Umbilical cord (tissue), 2 donors: ENCODE results near the gene PPP1CB. TPM values are rescaled to one million over a fixed set of nuclear protein-coding genes. Genes with fewer than 3 reads are reported as not detected.

Experiments
- DNase-seq: peaks from one replicate; pipeline ENCODE4 v3.0.0-alpha.2; 2015; ENCODE audit warnings: low spot score
- total RNA-seq: library from RNA; depleted of rRNA; stranded (reverse); fragments of >200 nt; gene quantifications from one replicate; pipeline ENCODE4 v1.2.3, GENCODE V29; 2014; ENCODE audit warnings: low replicate concordance; ENCODE audit not compliant: insufficient read depth

The PPP1CB gene
- total RNA-seq, 1 donor from 2014 or later: 247 TPM

DNA sequence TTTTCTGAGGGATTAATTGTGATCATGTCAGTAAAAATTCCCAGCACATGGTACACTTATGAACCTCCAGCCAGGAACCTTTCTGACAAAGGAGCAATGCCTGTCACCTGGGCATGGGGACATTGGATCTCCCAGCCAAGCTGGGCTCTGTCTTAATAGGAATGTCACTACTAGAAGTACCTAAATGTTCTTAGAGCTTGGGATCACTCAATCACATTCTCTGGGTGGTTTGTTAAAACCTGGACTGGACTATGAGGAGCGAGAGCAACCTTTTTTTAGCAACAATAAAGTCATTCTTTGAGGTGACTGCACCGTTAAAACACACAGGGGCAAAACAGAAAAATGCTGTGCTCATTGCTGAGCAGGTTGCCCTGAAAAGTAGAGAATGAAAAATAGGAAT lies 6.4 kb upstream of the PPP1CB start:
- DNase-seq: no peak

DNA sequence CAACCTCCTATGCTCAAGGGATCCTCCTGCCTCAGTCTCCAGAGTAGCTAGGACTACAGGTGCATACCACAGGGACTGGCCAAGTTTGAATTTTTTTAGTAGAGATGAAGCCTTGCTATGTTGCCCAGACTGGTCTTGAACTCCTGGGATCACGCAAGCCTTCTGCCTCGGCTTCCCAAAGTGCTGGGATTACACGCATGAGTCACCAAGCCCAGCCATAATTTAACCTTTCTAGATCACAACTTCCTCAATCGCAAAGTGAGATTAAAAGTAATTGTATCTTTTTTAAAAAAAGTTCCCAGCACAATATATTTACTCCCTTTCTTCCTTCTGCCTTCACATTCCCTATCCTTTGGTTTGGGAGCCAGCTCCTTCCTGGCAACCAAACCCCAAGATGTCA lies 5.8 kb upstream of the PPP1CB start:
- DNase-seq: no peak

DNA sequence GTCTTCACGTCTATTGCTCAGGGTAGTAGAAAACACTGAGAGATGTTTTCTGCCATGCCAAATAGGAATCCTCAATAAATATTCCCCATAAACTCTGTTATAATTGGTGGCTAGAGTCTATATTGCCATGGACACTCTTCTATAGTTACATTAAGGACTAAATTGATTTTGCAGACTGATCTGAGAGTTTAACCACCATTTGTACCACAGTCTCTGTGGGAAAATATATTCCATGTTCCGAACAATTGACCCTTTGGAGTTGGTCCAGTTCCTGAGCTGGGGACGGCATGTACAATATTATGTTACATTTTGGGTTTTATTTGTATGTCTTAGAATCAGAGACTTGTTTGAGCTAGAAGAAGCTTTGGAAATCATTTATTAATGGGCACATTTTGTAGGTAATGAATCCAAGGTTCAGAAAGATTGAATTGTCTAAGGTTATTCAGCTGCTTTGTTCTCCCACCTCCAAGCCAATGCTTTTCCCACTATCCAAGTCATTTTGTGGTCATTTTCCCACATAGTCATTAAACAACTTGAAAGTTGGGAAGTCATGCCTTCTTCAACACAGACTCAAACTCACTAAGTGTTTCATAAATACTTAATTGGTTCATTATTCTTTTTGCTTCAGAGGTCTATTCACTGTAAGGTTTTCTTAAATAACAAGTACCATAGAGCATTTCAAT lies 5.1 kb upstream of the PPP1CB start:
- DNase-seq: no peak

DNA sequence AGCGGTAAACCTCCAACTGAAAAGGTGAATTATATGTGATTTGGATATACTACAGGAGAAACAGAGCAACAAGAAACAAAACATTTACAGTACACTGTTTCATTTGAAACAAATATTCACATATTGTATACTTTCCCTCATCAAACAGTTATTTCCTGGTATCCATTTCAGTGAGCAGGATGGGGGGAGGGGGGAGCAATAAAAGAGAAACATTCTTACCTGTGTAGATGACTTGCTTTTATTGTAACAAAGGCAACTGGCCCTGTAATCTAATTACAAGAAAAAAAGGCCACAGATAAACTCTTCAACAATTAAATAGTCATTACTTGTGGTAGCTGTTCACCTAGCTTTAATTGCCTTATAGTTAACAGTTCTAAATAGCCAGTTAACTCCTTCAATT lies 3.9 kb upstream of the PPP1CB start:
- DNase-seq: no peak

DNA sequence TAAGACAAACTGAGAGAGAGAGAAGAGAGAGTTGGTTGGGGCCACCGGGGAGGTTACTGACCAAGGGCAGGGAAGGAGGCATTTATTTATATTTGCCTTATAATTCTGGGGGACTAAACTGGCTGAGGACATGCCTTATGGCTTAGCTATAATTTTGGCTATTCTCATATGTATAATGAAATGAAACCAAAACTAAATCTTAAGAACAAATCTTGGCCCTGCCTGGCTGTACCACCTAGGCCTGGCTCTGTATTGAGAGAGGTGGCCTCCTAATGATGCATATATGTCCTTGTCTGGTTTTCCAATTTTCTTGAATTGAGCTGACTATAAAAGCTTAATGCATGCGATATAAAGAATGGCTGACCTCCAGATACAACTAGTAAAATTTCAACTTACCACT lies 3.5 kb upstream of the PPP1CB start:
- DNase-seq: no peak

DNA sequence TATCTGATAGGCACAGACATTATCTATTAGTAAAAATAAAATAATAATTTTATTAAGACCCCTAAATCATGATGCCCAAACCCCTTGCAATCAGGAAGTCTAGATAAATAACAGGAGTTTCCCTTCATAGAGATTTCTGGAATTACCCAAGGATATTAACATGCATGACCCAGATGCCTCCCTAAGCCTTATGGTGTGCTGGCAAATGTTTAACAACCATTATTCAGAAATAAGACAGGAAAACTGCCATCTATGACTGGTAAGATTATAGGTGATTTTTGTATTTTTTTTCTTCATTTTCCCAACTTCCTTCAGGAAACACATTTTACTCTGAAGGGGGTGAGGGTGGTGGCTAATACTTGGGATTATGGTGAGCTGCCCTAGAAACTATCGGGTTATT lies 2.7 kb upstream of the PPP1CB start:
- DNase-seq: peak; percentile 72

- no peak for DNase-seq
These were observed 2.1 kb upstream of the PPP1CB start for GRCh38 chr2:28749526-28749925.

DNA sequence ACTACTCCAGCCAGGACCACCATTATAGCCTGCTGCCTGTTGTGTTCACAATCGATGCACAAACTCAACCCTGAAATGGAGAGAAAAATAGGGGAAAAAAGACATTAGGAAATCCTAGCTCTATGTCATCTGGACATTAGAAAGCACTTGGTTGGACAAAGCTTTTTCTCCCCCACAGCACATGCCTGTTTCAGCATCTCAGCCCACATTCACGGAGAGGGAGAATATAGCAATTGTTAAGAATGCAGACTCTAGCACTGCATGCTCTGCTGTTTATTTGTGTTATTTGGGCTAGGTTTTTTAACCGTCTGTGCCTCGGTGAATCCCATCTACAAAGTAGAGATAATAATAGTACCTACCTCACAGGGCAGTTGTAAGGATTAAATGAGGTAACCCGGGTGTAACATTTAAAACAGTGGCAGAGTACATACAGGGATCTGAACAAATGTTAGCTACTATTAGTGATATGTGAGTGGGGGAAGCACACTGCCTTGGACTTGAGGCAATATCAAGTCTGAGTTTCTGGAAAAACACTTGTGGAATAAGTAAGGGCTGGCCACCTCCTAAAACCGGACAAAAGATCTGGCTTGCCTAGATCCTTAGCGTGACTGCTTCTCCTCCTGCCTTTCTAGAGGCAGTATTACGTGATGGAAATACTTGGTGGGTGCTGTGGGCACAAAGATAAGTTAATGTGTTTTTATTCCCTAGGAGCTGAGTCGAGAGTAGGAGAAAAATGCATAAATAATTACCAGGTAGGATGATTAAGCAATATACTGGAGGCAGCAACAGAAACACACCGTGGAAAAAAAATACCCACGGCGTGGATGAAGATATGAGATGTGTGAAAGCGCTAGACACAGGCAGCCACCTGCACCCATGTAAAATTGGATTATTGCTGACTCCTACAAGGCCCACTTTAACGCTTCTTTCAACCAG lies 1.0 kb upstream of the PPP1CB start:
- peak; percentile 72 for DNase-seq

- DNase-seq: no peak
These were observed 463 bp downstream of the PPP1CB start for GRCh38 chr2:28751956-28752630.

DNA sequence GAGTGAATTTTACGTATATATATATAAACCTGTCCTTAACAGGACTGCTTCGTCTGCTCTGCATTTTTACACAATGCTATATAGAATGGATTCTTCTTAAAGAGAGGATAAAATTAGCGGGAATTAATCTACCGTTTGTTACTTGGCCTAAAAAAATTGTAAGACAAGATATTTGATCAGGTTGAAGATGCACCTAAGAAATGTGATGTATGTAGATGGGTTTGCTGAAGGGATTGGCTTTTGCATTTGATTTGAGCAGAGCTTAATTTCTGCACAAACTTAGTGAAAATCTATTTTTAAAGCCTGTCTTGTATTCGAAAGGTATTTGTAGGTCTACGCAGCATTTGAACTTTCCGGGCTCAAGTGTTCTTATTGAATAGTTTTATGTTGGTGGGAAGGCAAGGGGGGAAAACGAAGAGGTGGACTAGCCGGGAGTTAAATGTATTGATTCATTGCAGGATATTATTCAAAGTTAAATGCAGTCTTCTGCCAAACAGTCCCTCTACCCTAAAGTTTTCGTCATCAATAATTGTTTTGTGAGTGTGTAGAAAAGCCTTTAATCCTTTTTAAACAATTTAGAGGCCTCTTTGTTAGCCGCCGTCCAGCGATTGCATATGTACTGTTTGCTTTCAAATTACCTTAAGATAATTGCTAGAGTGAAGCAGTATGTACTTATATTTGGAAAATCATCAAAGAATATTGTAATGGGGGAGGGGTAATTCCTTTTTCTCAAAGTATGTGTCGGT lies 1.2 kb downstream of the PPP1CB start:
- no peak for DNase-seq

- DNase-seq: peak; percentile 56
These were observed 2.7 kb downstream of the PPP1CB start for GRCh38 chr2:28754321-28754720.

DNA sequence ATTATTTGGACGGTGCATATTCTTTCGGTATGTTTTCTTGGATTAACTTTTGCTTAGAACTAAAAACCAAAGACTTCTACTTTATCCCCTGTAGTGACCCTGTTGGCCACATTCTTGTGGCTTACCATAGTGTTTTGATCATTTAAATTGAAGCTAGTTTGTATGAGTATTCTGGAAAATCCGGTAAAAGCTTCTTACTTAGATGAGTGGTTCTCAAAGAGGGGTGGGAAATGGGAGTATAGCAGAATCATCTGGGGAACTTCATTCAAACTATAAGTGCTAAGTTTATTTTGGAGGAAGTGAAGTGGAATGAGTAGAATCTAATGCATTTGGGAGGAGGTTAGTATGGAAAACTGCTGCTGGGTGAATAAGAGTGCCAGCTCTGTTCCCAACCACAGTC lies 3.8 kb downstream of the PPP1CB start:
- no peak for DNase-seq

- DNase-seq: no peak
These were observed 6.8 kb downstream of the PPP1CB start for GRCh38 chr2:28758459-28758858.

GRCh38 chr2:28761420-28761819 lies 9.8 kb downstream of the PPP1CB start:
- DNase-seq: no peak

DNA sequence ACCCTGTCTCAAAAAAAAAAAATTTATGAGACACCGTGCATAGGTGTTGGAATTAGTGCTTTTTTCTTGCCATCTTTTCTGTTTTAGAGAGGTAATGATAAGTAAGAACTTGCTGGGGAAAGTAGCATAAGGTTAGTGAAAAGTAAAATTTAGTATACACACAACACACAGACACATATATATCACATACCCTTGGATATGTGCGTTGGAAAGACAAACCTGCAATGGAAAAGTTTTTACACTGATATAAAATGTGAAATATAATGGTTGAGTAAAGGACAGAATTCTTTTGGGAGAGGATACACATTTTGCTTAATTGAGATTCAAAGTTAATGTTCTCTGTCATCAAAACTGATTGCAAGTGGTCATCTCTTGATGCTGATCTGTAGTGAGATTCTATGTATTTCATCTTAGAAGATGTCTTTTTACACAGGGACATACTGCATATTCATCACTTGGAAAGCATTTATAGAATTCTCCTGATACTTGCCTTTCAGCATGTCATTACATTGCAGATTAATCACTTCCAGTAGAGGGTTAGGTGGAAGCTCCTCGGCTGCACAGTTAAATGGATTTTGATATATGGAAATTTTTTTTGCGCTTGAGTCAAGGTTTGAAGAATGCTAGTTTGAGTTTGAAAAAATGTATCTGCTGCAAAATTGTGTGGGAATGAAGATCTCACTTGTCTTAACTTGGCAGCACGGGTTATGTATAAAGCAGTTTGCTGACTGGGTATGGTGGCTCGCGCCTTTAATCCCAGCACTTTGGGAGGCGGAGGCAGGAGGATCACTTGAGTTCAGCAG lies 13.5 kb downstream of the PPP1CB start:
- no peak for DNase-seq

GRCh38 chr2:28766070-28766469 lies 14.4 kb downstream of the PPP1CB start:
- DNase-seq: no peak

- no peak for DNase-seq
These were observed 15.7 kb downstream of the PPP1CB start for GRCh38 chr2:28767337-28767736.

DNA sequence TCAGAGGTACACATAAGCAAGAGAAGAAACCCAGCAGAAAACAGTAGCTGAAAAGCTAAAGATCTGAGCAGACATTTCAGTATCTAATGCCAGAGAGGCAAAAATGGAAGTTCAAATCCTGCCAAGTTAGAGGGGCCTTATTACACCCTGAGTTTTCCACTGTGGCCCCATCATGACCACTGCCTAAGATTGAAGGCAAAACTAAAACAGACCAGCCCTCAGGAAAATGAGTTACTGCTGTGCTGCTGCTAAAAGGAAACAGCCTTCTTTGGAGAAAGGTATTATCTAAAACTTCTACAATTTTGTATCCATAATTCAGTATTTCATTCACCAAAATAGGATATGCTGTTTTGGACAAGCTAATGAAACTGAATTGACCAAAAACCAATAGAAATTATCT lies 16.8 kb downstream of the PPP1CB start:
- no peak for DNase-seq

DNA sequence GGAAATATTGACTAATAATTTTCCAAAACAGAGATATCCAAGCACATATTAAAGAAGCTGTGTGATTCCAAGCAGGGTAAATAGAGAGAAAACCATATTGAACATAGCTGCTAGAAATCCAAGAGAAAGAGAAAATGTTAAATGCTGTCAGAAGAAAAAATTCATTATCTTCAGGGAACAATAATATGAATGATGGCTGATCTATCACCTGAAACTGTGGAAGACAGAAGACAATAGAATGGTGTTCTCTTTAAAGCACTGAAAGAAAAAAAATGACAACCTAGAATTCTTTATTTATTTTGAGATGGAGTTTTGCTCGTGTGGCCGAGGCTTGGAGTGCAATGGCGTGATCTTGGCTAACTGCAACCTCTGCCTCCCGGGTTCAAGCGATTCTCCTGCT lies 17.3 kb downstream of the PPP1CB start:
- DNase-seq: no peak

GRCh38 chr2:28772351-28772750 lies 20.7 kb downstream of the PPP1CB start:
- DNase-seq: no peak

DNA sequence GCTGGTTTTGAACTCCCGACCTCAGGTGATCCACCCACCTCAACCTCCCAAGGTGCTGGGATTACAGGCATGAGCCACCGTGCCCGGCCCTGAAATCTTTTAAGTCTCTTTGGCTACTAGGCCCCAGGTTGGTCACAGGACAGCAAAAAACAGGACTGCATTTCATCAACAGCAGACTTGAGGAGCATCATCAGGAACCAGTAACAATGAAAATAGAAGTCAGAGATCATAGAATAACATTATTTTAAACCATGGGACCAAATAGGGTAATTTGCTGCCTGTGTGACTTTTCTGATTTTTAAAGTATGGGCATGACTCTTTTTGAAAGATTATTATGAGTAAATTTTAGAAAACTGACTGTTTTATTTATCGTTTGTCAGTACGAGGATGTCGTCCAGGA lies 24.8 kb downstream of the PPP1CB start:
- no peak for DNase-seq
